Thyroid gland (tissue), 4 donors: ENCODE data around the gene HAP1. TPM values are rescaled to one million over a fixed set of nuclear protein-coding genes. Genes with fewer than 3 reads are reported as not detected.
"Not testable (repeated sequence)": the region's sequence is repeated elsewhere in the genome, so short reads cannot be mapped to it uniquely, and the experiment has no call there.

ENCODE experiments used
- DNase-seq, 2 donors: peaks; one replicate each; pipeline ENCODE4 v3.0.0-alpha.2; 2019
- H3K27ac ChIP-seq, 3 donors: fragments of 200-600 bp; sonication (generic); 1 replicate in 2 of 3; 2 replicates in 1 of 3; pipeline ENCODE4 v1.5.1; 2016 to 2019; ENCODE audit warnings: mild to moderate bottlenecking in 1 of 3, moderate library complexity in 1 of 3
- H3K27me3 ChIP-seq: fragments of 200-600 bp; sonication (generic); one replicate; pipeline ENCODE4 v1.5.1; 2019
- H3K36me3 ChIP-seq, 2 donors: fragments of 200-600 bp; sonication (generic); one replicate each; pipeline ENCODE4 v1.5.1; 2016 to 2019
- H3K4me1 ChIP-seq, 2 donors: fragments of 200-600 bp; sonication (generic); one replicate each; pipeline ENCODE4 v1.5.1; 2017 to 2019
- H3K4me3 ChIP-seq, 3 donors: fragments of 200-600 bp; sonication (generic); replicated peaks in 1 of 3; 1 replicate in 2 of 3; 2 replicates in 1 of 3; pipeline ENCODE4 v1.5.1; 2016; ENCODE audit warnings: mild to moderate bottlenecking in 1 of 3
- H3K9me3 ChIP-seq: fragments of 200-600 bp; sonication (generic); one replicate; pipeline ENCODE4 v1.5.1; 2017
- CTCF ChIP-seq, 6 experiments: fragments of 200-600 bp in 3 of 6; fragments of 450-650 bp in 3 of 6; sonication (generic) in 3 of 6; IDR thresholded peaks; one replicate each; pipeline ENCODE4 v1.5.1; 2016 to 2019; ENCODE audit warnings: antibody characterized with exemption in 6 of 6, mild to moderate bottlenecking in 2 of 6, inconsistent platforms in 1 of 6, moderate library complexity in 1 of 6
- POLR2A ChIP-seq, 2 donors: fragments of 450-650 bp; IDR thresholded peaks; one replicate each; pipeline ENCODE4 v1.6.1; 2017; ENCODE audit warnings: antibody characterized with exemption in 2 of 2, mild to moderate bottlenecking in 2 of 2, moderate library complexity in 1 of 2
- WGBS, 2 donors: methylation state at CpG; one replicate each; pipeline ENCODE4 v1.1.5; 2017; 5-methylcytosine and 5-hydroxymethylcytosine counted together
- intact Hi-C: fragments of 100-400 bp; cut with DNase I; formaldehyde crosslinking; loops from one replicate; pipeline ENCODE4 v1.15.1; 2023
- small RNA-seq: library from RNA; depleted of rRNA; stranded (forward); fragments of <200 nt; gene quantifications from one replicate; pipeline ENCODE3, GENCODE V24; 2016
- total RNA-seq, 4 donors: library from RNA; depleted of rRNA; stranded (reverse); fragments of >200 nt; gene quantifications; one replicate each; pipeline ENCODE4 v1.2.3, GENCODE V29; 2016

HAP1 gene
- total RNA-seq, 4 donors from 2014 or later, result 0.94 to 12.7 (median 1.9) TPM

- Histone ChIP-seq H3K36me3 (no peaks in the 10 kb centered on the region), H3K27ac (peak overlapping the region; percentile 27 to 56 (median 45)), H3K9me3 (no peaks in the 10 kb centered on the region), H3K4me1 (peaks cover 8 to 36% of the 10 kb centered on the region in 2 donors), H3K27me3 (no peaks in the 10 kb centered on the region), H3K4me3 (no peak overlapping the region)
- intact Hi-C loops, result no loop called here
- no peak for DNase-seq
- TF ChIP-seq CTCF (IDR thresholded peaks at IDR 0.05) (no peak), POLR2A (IDR thresholded peaks at IDR 0.05) (no peak)
- 40 to 54% methylated on average over 6 of the region's 6 CpGs for WGBS, 2 donors
Observed at GRCh38 chr17:41678907-41679739, 55.3 kb downstream of the HAP1 start.

- no peak for DNase-seq
- WGBS, 2 donors, result 85 to 95% methylated on average over 2 of the region's 2 CpGs
- TF ChIP-seq POLR2A (IDR thresholded peaks at IDR 0.05) (no peak), CTCF (IDR thresholded peaks at IDR 0.05) (no peak)
- no peaks in the 10 kb centered on the region for H3K27me3 ChIP-seq
- H3K4me3 ChIP-seq, result no peak overlapping the region
- peaks cover 8 to 36% of the 10 kb centered on the region in 2 donors for H3K4me1 ChIP-seq
- H3K27ac ChIP-seq, result peak overlapping the region; percentile 27 to 56 (median 37)
- intact Hi-C loops, result no loop called here
- H3K9me3 ChIP-seq, result no peaks in the 10 kb centered on the region
- no peaks in the 10 kb centered on the region for H3K36me3 ChIP-seq
Observed at GRCh38 chr17:41678411-41678906, 56.0 kb downstream of the HAP1 start.

- no peak overlapping the region for H3K4me3 ChIP-seq
- H3K4me1 ChIP-seq, result peaks cover 8 to 36% of the 10 kb centered on the region in 2 donors
- H3K27ac ChIP-seq, result peak overlapping the region in 2 of 3 donors; percentile 7 to 15
- TF ChIP-seq CTCF (IDR thresholded peaks at IDR 0.05) (no peak), POLR2A (IDR thresholded peaks at IDR 0.05) (no peak)
- no peaks in the 10 kb centered on the region for H3K36me3 ChIP-seq
- H3K9me3 ChIP-seq, result no peaks in the 10 kb centered on the region
- DNase-seq, result no peak
- no peaks in the 10 kb centered on the region for H3K27me3 ChIP-seq
- intact Hi-C loops, result no loop called here
- 62 to 68% methylated on average over 3 of the region's 3 CpGs for WGBS, 2 donors
Observed at GRCh38 chr17:41676058-41676419, 58.4 kb downstream of the HAP1 start.

GRCh38 chr17:41675157-41676057, 59.0 kb downstream of the HAP1 start:
- H3K36me3 ChIP-seq, H3K9me3 ChIP-seq, DNase-seq, H3K4me3 ChIP-seq, H3K27me3 ChIP-seq, intact Hi-C loops: not testable (repeated sequence)
- Histone ChIP-seq H3K27ac (peak overlapping the region in 2 of 3 donors; percentile 7 to 15), H3K4me1 (peaks cover 8 to 32% of the 10 kb centered on the region in 2 donors)
- 73 to 76% methylated on average over 7 of the region's 7 CpGs for WGBS, 2 donors

Small RNAs within 50 kb of the gene (small RNA-seq; reads per million reads assigned to genes)
- gene RN7SL399P (not detected), gene RNA5SP442 (not detected)

Other genes with a start within 250 kb of the HAP1 start
- gene KRT36, start 244.7 kb downstream of the HAP1 start, total RNA-seq, result not detected
- gene KRT13, start 229.0 kb downstream of the HAP1 start, total RNA-seq, result under 1 TPM in 1 of 4 donors, not detected in 3; 0.83 TPM
- under 1 TPM in 1 of 4 donors, not detected in 3; 0.93 TPM for gene KRT15, start 215.8 kb downstream of the HAP1 start, total RNA-seq
- gene KRT19, start 206.3 kb downstream of the HAP1 start, total RNA-seq, result 10 to 100 TPM; 18.3 to 41.4 (median 28.6) TPM
- not detected for gene KRT9, start 162.6 kb downstream of the HAP1 start, total RNA-seq
- 10 to 100 TPM in 1 of 4 donors, under 1 TPM in 1, not detected in 2; 0.22 to 12.4 TPM for gene KRT14, start 147.7 kb downstream of the HAP1 start, total RNA-seq
- 1 to 10 TPM in 2 of 4 donors, not detected in 2; 1.3 to 2.0 TPM for gene KRT16, start 121.9 kb downstream of the HAP1 start, total RNA-seq
- gene KRT17, start 110.1 kb downstream of the HAP1 start, total RNA-seq, result under 1 TPM in 1 of 4 donors, not detected in 3; 0.56 TPM
- gene EIF1, start 45.8 kb downstream of the HAP1 start, total RNA-seq, result 100 to 1,000 TPM; 119 to 171 (median 145) TPM
- not detected for gene GAST, start 22.3 kb downstream of the HAP1 start, total RNA-seq
- 100 to 1,000 TPM; 127 to 356 (median 250) TPM for gene JUP, start 52.1 kb upstream of the HAP1 start, total RNA-seq
- 10 to 100 TPM; 24.5 to 59.2 (median 34.9) TPM for gene P3H4, start 77.3 kb upstream of the HAP1 start, total RNA-seq
- gene FKBP10, start 78.4 kb upstream of the HAP1 start, total RNA-seq, result 10 to 100 TPM; 42.2 to 75.3 (median 60.4) TPM
- gene NT5C3B, start 101.6 kb upstream of the HAP1 start, total RNA-seq, result 100 to 1,000 TPM in 2 of 4 donors, 10 to 100 TPM in 2; 97.3 to 132 (median 110) TPM
- 1 to 10 TPM in 1 of 4 donors, under 1 TPM in 1, not detected in 2; 0.33 to 1.6 TPM for gene KLHL10, start 103.2 kb upstream of the HAP1 start, total RNA-seq
- 10 to 100 TPM; 46.0 to 60.7 (median 46.9) TPM for gene KLHL11, start 130.8 kb upstream of the HAP1 start, total RNA-seq
- 10 to 100 TPM; 62.6 to 85.2 (median 78.8) TPM for gene ACLY, start 184.3 kb upstream of the HAP1 start, total RNA-seq
- gene ODAD4, start 196.0 kb upstream of the HAP1 start, total RNA-seq, result 1 to 10 TPM; 3.0 to 8.2 (median 3.8) TPM
- gene CNP, start 232.2 kb upstream of the HAP1 start, total RNA-seq, result 10 to 100 TPM; 41.8 to 65.2 (median 53.8) TPM